ENCODE results near the gene CBY3.

- no peak for TF ChIP-seq CTCF (IDR thresholded peaks at IDR 0.05; ENCODE audit: insufficient read depth, low read length)
- TF ChIP-seq SPI1 (IDR thresholded peaks at IDR 0.05; ENCODE audit: borderline replicate concordance, low read depth): no peak
Observed at GRCh38 chr5:179694561-179694960, 13.7 kb upstream of the CBY3 start.

Measured in HL-60 (cell line).